Parathyroid adenoma (tissue), 2 donors: ENCODE measurements around the gene DMAC2.
A peak's percentile ranks its signal among the peaks of the same experiment; 100 is the strongest.

Experiments used
- H2AFZ ChIP-seq: fragments of 300-600 bp; sonication (generic); one replicate; pipeline ENCODE4 v1.7.0; 2017; ENCODE audit warnings: antibody characterized with exemption, mild to moderate bottlenecking
- H3K27ac ChIP-seq: fragments of 300-600 bp; sonication (generic); one replicate; pipeline ENCODE4 v1.7.0; 2017
- H3K27me3 ChIP-seq: fragments of 300-600 bp; sonication (generic); one replicate; pipeline ENCODE4 v1.7.0; 2017; ENCODE audit warnings: low read length; ENCODE audit not compliant: control insufficient read depth, insufficient read depth
- H3K36me3 ChIP-seq: fragments of 300-600 bp; sonication (generic); one replicate; pipeline ENCODE4 v1.7.0; 2017; ENCODE audit warnings: low read length; ENCODE audit not compliant: control insufficient read depth, insufficient read depth
- H3K4me1 ChIP-seq: fragments of 300-600 bp; sonication (generic); one replicate; pipeline ENCODE4 v1.7.0; 2017; ENCODE audit warnings: control low read depth
- H3K4me2 ChIP-seq: fragments of 300-600 bp; sonication (generic); one replicate; pipeline ENCODE4 v1.7.0; 2017; ENCODE audit warnings: low read length
- H3K4me3 ChIP-seq: fragments of 300-600 bp; sonication (generic); one replicate; pipeline ENCODE4 v1.7.0; 2017; ENCODE audit warnings: low read depth, low read length
- H3K79me2 ChIP-seq: fragments of 300-600 bp; sonication (generic); one replicate; pipeline ENCODE4 v1.7.0; 2017; ENCODE audit warnings: control low read depth
- H3K9ac ChIP-seq: fragments of 300-600 bp; sonication (generic); one replicate; pipeline ENCODE4 v1.7.0; 2017; ENCODE audit warnings: mild to moderate bottlenecking
- H3K9me3 ChIP-seq: fragments of 300-600 bp; sonication (generic); one replicate; pipeline ENCODE4 v1.7.0; 2017; ENCODE audit warnings: low read length; ENCODE audit not compliant: control insufficient read depth
- CTCF ChIP-seq: fragments of 300-600 bp; sonication (generic); IDR thresholded peaks from one replicate; pipeline ENCODE4 v1.7.0; 2017; ENCODE audit warnings: antibody characterized with exemption, mild to moderate bottlenecking
- donor health status: primary hyperparathyroidism.

The DMAC2 gene

DNA sequence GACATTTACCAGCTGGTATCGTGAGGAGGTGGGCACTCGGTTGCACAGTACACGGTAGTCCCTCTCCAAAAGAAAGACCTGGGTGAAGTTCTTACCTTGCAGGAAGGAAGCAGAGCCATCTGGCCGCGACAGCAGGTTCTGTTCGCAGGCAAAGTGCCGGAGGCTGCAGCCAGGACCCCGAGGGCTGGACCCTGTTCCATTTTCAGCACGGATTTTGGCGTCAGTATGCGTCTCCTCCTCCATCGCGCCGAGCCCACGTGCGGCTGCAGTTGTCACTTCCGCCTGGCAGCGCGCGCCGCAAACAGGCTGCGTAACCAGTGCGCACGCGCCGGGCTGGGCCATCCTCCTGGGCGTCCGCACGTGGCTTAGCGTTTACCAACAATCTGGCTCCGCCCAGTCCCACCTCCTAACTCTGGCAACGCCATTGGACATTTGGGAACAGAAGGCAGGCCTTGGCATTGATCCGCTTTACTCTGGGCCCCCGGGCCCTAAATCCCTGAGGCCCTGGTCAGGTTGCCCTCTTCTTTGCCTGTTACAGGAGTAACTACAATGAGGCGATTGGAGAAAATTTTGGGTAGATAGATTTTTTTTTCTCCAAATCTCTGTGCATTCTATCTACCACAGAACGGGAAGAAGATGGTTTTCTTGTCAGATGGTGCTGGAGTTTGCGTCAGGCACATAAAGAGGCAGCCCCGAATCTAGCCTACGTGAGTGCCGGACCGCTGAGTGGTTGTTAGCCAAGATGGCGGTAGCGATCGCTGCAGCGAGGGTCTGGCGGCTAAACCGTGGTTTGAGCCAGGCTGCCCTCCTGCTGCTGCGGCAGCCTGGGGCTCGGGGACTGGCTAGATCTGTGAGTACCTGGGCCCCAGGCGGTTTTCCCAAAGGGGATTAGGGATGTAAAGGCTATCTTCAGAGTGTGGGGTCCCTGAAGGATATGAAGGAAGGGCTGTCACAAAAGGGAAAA is 42.3 kb downstream of the DMAC2 start, which contains the start of the genes BCKDHA and EXOSC5:
TSS of gene BCKDHA (plus strand) at position 733 of the 964 bp plus-strand sequence. CDS start at position 743, 10 bp downstream.
TSS of gene EXOSC5 (minus strand) at position 274 of the 964 bp plus-strand sequence. CDS start at position 243, 31 bp downstream.
- Histone ChIP-seq H3K27ac (peak within 1 kb of the TSS; percentile 94), H3K4me3 (peak within 1 kb of the TSS; percentile 99), H3K4me2 (peak within 1 kb of the TSS; percentile 91), H2AFZ (peak within 1 kb of the TSS; percentile 90), H3K9ac (peak within 1 kb of the TSS; percentile 62), H3K79me2 (peaks cover 32% of the 10 kb centered on the region), H3K27me3 (no peaks in the 10 kb centered on the region), H3K36me3 (no peaks in the 10 kb centered on the region), H3K9me3 (no peaks in the 10 kb centered on the region), H3K4me1 (peaks cover 9% of the 10 kb centered on the region)
- no peak for TF ChIP-seq CTCF

DNA sequence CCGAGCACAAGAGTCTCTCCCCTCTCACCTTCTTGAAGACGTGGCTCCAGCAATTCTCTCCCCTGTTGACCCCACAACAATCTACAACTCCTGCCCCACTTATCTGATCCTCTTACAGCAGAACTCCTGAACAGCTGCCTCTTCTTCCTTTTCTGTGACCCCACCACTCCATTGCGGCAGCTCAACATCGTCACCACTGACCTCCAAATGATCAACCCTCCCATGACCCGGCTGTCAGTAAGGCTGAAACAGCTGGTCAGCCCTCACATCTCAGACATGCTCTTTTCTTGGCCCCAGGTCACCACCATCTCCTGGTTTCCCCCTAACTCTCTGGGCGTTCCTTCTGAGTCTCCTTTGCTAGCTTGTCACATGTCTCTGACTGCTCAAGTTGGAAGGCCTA is 44.4 kb downstream of the DMAC2 start:
- Histone ChIP-seq H3K4me2 (no peak overlapping the region), H3K9me3 (no peaks in the 10 kb centered on the region), H3K27me3 (no peaks in the 10 kb centered on the region), H2AFZ (no peak overlapping the region), H3K9ac (no peak overlapping the region), H3K4me1 (peaks cover 8% of the 10 kb centered on the region), H3K36me3 (no peaks in the 10 kb centered on the region), H3K4me3 (no peak overlapping the region), H3K79me2 (peaks cover 19% of the 10 kb centered on the region), H3K27ac (no peak overlapping the region)
- no peak for TF ChIP-seq CTCF

GRCh38 chr19:41392775-41393174 is 46.9 kb downstream of the DMAC2 start:
- Histone ChIP-seq H3K36me3 (no peaks in the 10 kb centered on the region), H3K27ac (no peak overlapping the region), H3K9ac (no peak overlapping the region), H3K4me1 (no peaks in the 10 kb centered on the region), H3K27me3 (no peaks in the 10 kb centered on the region), H3K4me3 (no peak overlapping the region), H2AFZ (no peak overlapping the region), H3K79me2 (peaks cover 2% of the 10 kb centered on the region), H3K4me2 (no peak overlapping the region), H3K9me3 (no peaks in the 10 kb centered on the region)
- TF ChIP-seq CTCF = no peak

DNA sequence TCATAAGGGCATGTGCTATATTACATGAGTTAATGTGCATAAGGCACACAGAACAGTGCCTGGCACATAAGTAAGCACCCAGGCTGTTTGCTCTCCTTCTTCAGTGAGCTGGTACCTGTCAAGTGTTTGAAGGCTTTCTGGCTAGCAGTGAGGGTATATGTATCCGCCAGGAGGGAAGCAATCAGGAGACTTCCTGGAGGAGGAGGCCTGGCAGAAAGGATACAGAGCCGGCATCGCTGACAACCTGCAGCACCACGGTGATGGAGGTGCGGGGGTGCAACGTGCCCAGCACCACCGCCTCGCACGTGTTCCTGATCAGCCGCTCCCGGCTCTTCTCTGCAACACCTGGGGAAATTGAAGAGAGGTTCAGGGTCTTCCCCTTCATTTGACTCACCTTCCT is 48.1 kb downstream of the DMAC2 start:
- H3K9me3 ChIP-seq = no peaks in the 10 kb centered on the region
- no peaks in the 10 kb centered on the region for H3K27me3 ChIP-seq
- no peak for TF ChIP-seq CTCF
- H3K27ac ChIP-seq = no peak overlapping the region
- H3K9ac ChIP-seq = no peak overlapping the region
- H3K4me1 ChIP-seq = no peaks in the 10 kb centered on the region
- H3K4me2 ChIP-seq = no peak overlapping the region
- H3K36me3 ChIP-seq = no peaks in the 10 kb centered on the region
- H3K4me3 ChIP-seq = no peak overlapping the region
- no peaks in the 10 kb centered on the region for H3K79me2 ChIP-seq
- H2AFZ ChIP-seq = no peak overlapping the region
